Smooth muscle cell (in vitro differentiated cells): Measurements from ENCODE around the gene HAS3. TPM values are rescaled to one million over a fixed set of nuclear protein-coding genes. Genes with fewer than 3 reads are reported as not detected.

ENCODE experiments used
- DNase-seq: peaks from one replicate; lab custom pipeline; 2025; ENCODE audit not compliant: unreplicated experiment; lab: John Stamatoyannopoulos, UW
- H2AFZ ChIP-seq: fragments of 200-600 bp; sonication (generic); 2 replicates; pipeline ENCODE4 v1.6.0; 2016; ENCODE audit warnings: antibody characterized with exemption, low read depth, mild to moderate bottlenecking
- H3F3A ChIP-seq: fragments of 200-600 bp; sonication (generic); 2 replicates; pipeline ENCODE4 v1.6.0; 2017; ENCODE audit warnings: antibody characterized with exemption, low read depth
- H3K27ac ChIP-seq: fragments of 200-600 bp; sonication (generic); 2 replicates; pipeline ENCODE4 v1.5.1; 2016; ENCODE audit warnings: low read depth, mild to moderate bottlenecking
- H3K27me3 ChIP-seq: fragments of 200-600 bp; sonication (generic); 2 replicates; pipeline ENCODE4 v1.6.1; 2016; ENCODE audit warnings: low read depth, mild to moderate bottlenecking
- H3K36me3 ChIP-seq: fragments of 200-600 bp; sonication (generic); 2 replicates; pipeline ENCODE4 v1.5.1; 2016; ENCODE audit warnings: low read depth
- H3K4me1 ChIP-seq: fragments of 200-600 bp; sonication (generic); 2 replicates; pipeline ENCODE4 v1.5.1; 2016; ENCODE audit warnings: low read depth
- H3K4me2 ChIP-seq: fragments of 200-600 bp; sonication (generic); 2 replicates; pipeline ENCODE4 v1.6.0; 2016; ENCODE audit warnings: mild to moderate bottlenecking
- H3K4me3 ChIP-seq: fragments of 200-600 bp; sonication (generic); 2 replicates; pipeline ENCODE4 v1.5.1; 2016; ENCODE audit warnings: mild to moderate bottlenecking
- H3K79me2 ChIP-seq: fragments of 200-600 bp; sonication (generic); 2 replicates; pipeline ENCODE4 v1.6.0; 2016; ENCODE audit warnings: low read depth, mild to moderate bottlenecking
- H3K9ac ChIP-seq: fragments of 200-600 bp; sonication (generic); 2 replicates; pipeline ENCODE4 v1.6.0; 2016; ENCODE audit warnings: low read depth
- H3K9me3 ChIP-seq: fragments of 200-600 bp; sonication (generic); replicated peaks from 2 replicates; pipeline ENCODE4 v1.5.1; 2016; ENCODE audit warnings: low read depth
- H4K20me1 ChIP-seq: fragments of 200-600 bp; sonication (generic); 2 replicates; pipeline ENCODE4 v1.6.0; 2016; ENCODE audit warnings: low read depth
- CTCF ChIP-seq: fragments of 200-600 bp; sonication (generic); IDR thresholded peaks from 2 replicates; pipeline ENCODE4 v1.5.1; 2017; ENCODE audit warnings: borderline replicate concordance, mild to moderate bottlenecking, antibody characterized with exemption; ENCODE audit not compliant: insufficient read depth, poor library complexity, severe bottlenecking
- whole genome bisulfite sequencing: methylation state at CpG from one replicate; pipeline ENCODE4 v1.1.7; 2016; ENCODE audit warnings: low lambda C conversion rate; 5-methylcytosine and 5-hydroxymethylcytosine counted together
- polyA plus RNA-seq: library from polyadenylated mRNA; unstranded; fragments of >200 nt; fragmentation: Nextera tagmentation; extraction: Ambion mirVana; gene quantifications from 2 replicates; pipeline ENCODE4 v1.2.1, GENCODE V29; 2016
- total RNA-seq: library from RNA; depleted of rRNA; stranded (reverse); fragments of >200 nt; gene quantifications from 2 replicates; pipeline ENCODE4 v1.2.3, GENCODE V29; 2014

The HAS3 gene
- total and polyA plus RNA-seq, 2 experiments from 2014 or later: 0.39 to 2.7 TPM

GRCh38 chr16:69131839-69132423 lies 26.5 kb downstream of the HAS3 start:
- Histone ChIP-seq H3K9ac (peak overlapping the region; percentile 86), H3K4me3 (peak overlapping the region; percentile 96), H3K79me2 (peaks cover 93% of the 10 kb centered on the region), H3K4me2 (peak overlapping the region; percentile 90), H2AFZ (no peak overlapping the region), H4K20me1 (peaks cover 51% of the 10 kb centered on the region), H3K9me3 (no peaks in the 10 kb centered on the region), H3F3A (no peaks in the 10 kb centered on the region), H3K27ac (peak overlapping the region; percentile 83), H3K4me1 (peaks cover 19% of the 10 kb centered on the region), H3K27me3 (no peaks in the 10 kb centered on the region), H3K36me3 (no peaks in the 10 kb centered on the region)
- WGBS: 4% methylated on average over 15 of the region's 53 CpGs
- DNase-seq: peak; percentile 82
- no peak for TF ChIP-seq CTCF

- DNase-seq: peak; percentile 82
- under 1% methylated on average over 53 of the region's 78 CpGs for WGBS
- TF ChIP-seq CTCF: no peak
Measured at GRCh38 chr16:69132424-69133252, 27.2 kb downstream of the HAS3 start, which contains the start of the genes CHTF8 and UTP4. Gene CHTF8 (minus strand): TSS chr16:69132588. CDS start chr16:69121458, 11,130 bp downstream. Gene UTP4 (plus strand): TSS chr16:69132649. CDS start chr16:69133460, 811 bp downstream.

GRCh38 chr16:69133373-69133954 lies 28.0 kb downstream of the HAS3 start:
- Histone ChIP-seq H3K36me3 (no peaks in the 10 kb centered on the region), H3K79me2 (peaks cover 81% of the 10 kb centered on the region), H3K27me3 (no peaks in the 10 kb centered on the region), H4K20me1 (peaks cover 37% of the 10 kb centered on the region), H3K4me3 (peak overlapping the region; percentile 96), H3K9ac (peak overlapping the region; percentile 86), H3K9me3 (no peaks in the 10 kb centered on the region), H3K4me1 (peaks cover 19% of the 10 kb centered on the region), H3K4me2 (peak overlapping the region; percentile 90), H3F3A (no peaks in the 10 kb centered on the region), H2AFZ (peak overlapping the region; percentile 87), H3K27ac (no peak overlapping the region)
- WGBS: 45% methylated on average over 5 of the region's 5 CpGs
- TF ChIP-seq CTCF: no peak
- DNase-seq: no peak

More at GRCh38 chr16:69132424-69133252, 27.2 kb downstream of the HAS3 start, which contains the start of the genes CHTF8 and UTP4:
- H4K20me1 ChIP-seq: peaks cover 45% of the 10 kb centered on the region
- H3K9ac ChIP-seq: peak within 1 kb of the TSS; percentile 86
- H3K36me3 ChIP-seq: no peaks in the 10 kb centered on the region
- H3K27ac ChIP-seq: peak within 1 kb of the TSS; percentile 83
- H3K4me2 ChIP-seq: peak within 1 kb of the TSS; percentile 90
- H3K79me2 ChIP-seq: peaks cover 87% of the 10 kb centered on the region
- H2AFZ ChIP-seq: peak within 1 kb of the TSS; percentile 87
- H3K4me1 ChIP-seq: peaks cover 19% of the 10 kb centered on the region
- no peaks in the 10 kb centered on the region for H3K27me3 ChIP-seq
- no peaks in the 10 kb centered on the region for H3K9me3 ChIP-seq
- no peaks in the 10 kb centered on the region for H3F3A ChIP-seq
- H3K4me3 ChIP-seq: peak within 1 kb of the TSS; percentile 96
